WERI-Rb-1 (cell line): ENCODE data around the gene PXN.

Experiments used
- DNase-seq: peaks from one replicate; pipeline ENCODE4 v3.0.0-alpha.2; 2020
- H3K27ac ChIP-seq: fragments of 250-450 bp; sonication (Bioruptor Pico); 2 replicates; pipeline ENCODE4 v1.5.1; 2020; ENCODE audit warnings: mild to moderate bottlenecking, moderate library complexity
- H3K27me3 ChIP-seq: fragments of 250-450 bp; sonication (Bioruptor Pico); 2 replicates; pipeline ENCODE4 v1.5.1; 2021; ENCODE audit warnings: mild to moderate bottlenecking, low read depth, moderate library complexity; ENCODE audit not compliant: insufficient read depth, severe bottlenecking
- H3K36me3 ChIP-seq: fragments of 250-450 bp; sonication (Bioruptor Pico); 2 replicates; pipeline ENCODE4 v1.5.1; 2020; ENCODE audit warnings: mild to moderate bottlenecking, moderate library complexity
- H3K4me3 ChIP-seq: 2 replicates; pipeline ENCODE4 v1.5.1; 2011; ENCODE audit warnings: low read depth, mild to moderate bottlenecking, control low read depth, low read length
- H3K9me3 ChIP-seq: fragments of 250-450 bp; sonication (Bioruptor Pico); 2 replicates; pipeline ENCODE4 v1.5.1; 2021; ENCODE audit warnings: mild to moderate bottlenecking, moderate library complexity; ENCODE audit not compliant: severe bottlenecking
- CTCF ChIP-seq: IDR thresholded peaks from 2 replicates; pipeline ENCODE4 v1.5.1; 2011; ENCODE audit warnings: low read depth, mild to moderate bottlenecking, control low read depth, inconsistent platforms, low read length

The PXN gene

GRCh38 chr12:120221576-120221900, 44.0 kb downstream of the PXN start:
- H3K4me3 ChIP-seq, result no peak overlapping the region
- H3K27me3 ChIP-seq, result no peaks in the 10 kb centered on the region
- H3K36me3 ChIP-seq, result peaks cover 20% of the 10 kb centered on the region
- no peak for TF ChIP-seq CTCF
- H3K9me3 ChIP-seq, result no peaks in the 10 kb centered on the region
- no peak for DNase-seq
- H3K27ac ChIP-seq, result no peak overlapping the region

DNA sequence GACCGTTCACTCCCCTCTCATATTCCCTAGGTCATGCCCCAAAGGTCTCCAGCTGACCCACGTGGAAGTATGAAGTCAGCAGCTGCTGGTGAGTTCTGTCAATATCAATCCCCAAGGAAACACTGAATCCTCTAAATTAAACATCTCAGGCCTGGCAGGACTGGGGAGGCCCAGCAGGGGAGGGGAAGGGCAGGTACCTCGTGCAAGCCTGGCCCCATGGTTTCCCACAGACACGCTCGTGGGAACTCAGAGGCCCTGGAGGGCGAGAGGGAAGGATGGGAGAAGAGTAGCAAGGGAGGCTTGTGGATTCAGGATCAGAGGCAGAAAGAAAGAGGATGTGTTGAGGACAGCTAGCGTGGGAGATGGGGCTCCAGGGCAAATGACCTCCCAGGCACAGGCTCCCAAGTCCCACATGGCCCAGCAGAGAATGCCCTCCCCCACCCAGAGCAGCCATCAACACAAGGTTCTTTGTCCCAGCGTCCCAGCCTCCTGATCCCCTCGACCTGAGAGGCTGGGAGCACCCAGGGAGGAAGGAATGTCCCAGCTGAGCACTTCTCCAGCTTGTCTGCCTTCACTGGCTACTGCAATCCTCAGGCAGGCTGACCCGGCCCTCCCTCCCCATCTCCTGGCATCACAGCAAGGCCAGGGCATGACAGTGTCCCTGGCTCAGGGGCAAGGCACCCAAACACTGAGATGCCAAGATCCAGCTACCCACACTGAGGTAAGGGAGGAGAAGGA, 44.5 kb downstream of the PXN start:
- DNase-seq, result no peak
- TF ChIP-seq CTCF, result no peak
- no peak overlapping the region for H3K27ac ChIP-seq
- H3K27me3 ChIP-seq, result no peaks in the 10 kb centered on the region
- no peak overlapping the region for H3K4me3 ChIP-seq
- peaks cover 20% of the 10 kb centered on the region for H3K36me3 ChIP-seq
- no peaks in the 10 kb centered on the region for H3K9me3 ChIP-seq

GRCh38 chr12:120218680-120219606, 46.6 kb downstream of the PXN start:
- Histone ChIP-seq H3K27ac (no peak overlapping the region), H3K4me3 (no peak overlapping the region), H3K36me3 (peaks cover 25% of the 10 kb centered on the region), H3K9me3 (no peaks in the 10 kb centered on the region), H3K27me3 (no peaks in the 10 kb centered on the region)
- no peak for DNase-seq
- no peak for TF ChIP-seq CTCF

DNA sequence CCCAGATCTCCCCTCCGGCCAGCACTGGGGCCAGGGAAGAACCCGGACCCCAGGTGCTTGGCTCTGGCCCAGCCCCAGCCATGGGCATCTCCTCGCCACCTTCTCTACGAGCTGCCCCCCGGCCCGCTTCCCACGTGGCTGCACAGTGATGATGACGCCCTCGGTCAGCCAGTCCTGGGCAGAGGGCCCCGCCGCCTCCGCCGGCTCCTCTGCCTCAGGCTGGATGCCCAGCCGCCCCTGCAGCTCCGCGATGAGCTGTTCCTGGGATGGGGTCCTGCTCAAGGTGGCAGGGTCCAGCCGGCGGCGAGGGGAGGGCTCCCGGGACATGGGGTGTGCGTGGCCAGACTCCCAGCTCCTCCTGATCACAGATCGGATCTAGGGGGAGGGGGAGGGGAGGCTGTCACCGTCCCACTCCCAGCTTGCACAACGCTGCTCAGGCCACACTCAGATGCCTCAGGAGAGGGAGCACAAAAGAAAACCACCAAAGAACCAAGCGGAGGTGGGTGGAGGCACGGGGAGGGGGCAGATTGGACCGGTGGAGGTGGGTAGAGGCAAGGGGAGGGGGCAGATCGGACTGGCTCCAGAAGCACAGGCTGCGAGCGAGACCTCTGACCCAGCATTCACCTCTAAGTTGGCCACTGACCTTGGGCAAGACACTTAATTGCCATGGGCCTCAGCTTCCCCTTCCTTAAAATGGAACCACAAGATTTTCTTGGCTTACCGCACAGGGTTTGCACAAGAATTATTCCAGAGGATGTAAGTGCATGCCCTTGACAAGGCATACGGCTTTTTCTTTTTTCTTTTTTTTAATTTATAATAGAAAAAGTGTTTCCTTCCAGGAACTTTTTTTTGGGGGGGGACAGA, 48.6 kb downstream of the PXN start:
- Histone ChIP-seq H3K27ac (no peak overlapping the region), H3K9me3 (no peaks in the 10 kb centered on the region), H3K36me3 (peaks cover 17% of the 10 kb centered on the region), H3K27me3 (no peaks in the 10 kb centered on the region), H3K4me3 (no peak overlapping the region)
- no peak for DNase-seq
- no peak for TF ChIP-seq CTCF

GRCh38 chr12:120215766-120216735, 49.5 kb downstream of the PXN start:
- no peak overlapping the region for H3K27ac ChIP-seq

More at GRCh38 chr12:120215766-120216735, 49.5 kb downstream of the PXN start:
- peaks cover 21% of the 10 kb centered on the region for H3K36me3 ChIP-seq
- H3K27me3 ChIP-seq, result no peaks in the 10 kb centered on the region
- no peak overlapping the region for H3K4me3 ChIP-seq
- no peak for DNase-seq
- TF ChIP-seq CTCF, result no peak
- H3K9me3 ChIP-seq, result no peaks in the 10 kb centered on the region
